Amygdala (tissue), 56 donors: ENCODE data around the gene LXN.
"Not testable (repeated sequence)": the region's sequence is repeated elsewhere in the genome, so short reads cannot be mapped to it uniquely, and the experiment has no call there.

Experiments
- DNase-seq, 56 donors: peaks; one replicate each; lab custom pipeline; 2025; lab: John Stamatoyannopoulos, UW

The LXN gene, protein sequence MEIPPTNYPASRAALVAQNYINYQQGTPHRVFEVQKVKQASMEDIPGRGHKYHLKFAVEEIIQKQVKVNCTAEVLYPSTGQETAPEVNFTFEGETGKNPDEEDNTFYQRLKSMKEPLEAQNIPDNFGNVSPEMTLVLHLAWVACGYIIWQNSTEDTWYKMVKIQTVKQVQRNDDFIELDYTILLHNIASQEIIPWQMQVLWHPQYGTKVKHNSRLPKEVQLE

DNA sequence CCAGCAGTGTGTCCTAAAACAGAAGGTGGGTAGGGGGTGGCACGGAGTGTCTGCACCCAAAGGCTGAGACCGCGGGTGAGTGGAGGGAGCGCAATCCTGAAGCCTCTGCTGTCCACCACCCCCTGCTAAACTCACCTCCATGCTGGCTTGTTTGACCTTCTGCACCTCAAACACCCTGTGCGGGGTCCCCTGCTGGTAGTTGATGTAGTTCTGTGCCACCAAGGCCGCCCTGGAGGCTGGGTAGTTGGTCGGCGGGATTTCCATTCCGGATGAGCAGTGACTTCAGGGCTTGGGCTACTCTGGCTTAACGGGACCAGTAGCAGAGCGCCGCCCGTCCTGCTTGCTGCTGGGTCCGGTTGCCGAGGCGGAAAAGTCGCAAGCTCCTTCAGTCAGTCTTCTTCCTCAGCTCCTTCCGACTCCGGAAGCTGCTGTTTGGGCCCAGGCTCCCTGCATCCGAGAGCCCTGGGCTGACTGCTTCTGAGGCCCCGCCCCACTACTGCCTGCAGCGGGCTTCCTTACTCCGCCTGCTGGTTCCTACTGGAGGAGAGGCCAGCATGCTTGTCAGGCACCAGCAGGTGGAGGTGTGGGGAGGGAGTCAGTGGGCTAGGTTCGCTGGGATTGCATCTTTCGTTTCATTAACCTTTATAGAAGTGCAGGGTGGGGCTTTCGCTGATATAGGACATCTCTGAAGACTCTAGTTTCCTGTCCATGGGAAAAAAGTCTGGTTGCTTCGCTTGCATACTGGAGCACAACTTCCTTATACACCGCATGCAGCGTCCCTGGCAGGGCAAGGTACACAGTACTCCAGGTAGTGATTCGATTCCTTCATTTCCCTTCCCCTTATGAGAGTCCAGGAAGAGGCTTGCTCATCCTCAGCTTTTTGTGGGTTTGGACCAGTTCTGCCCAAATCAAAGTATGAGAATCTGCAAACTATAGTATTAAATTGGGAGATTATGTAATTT, at the start of gene LXN:
TSS of gene LXN (minus strand) at position 434 of the 962 bp plus-strand sequence. CDS start at position 264, 170 bp downstream.
- peak in 44 of 56 donors; percentile 1 to 64 (median 23) for DNase-seq

DNA sequence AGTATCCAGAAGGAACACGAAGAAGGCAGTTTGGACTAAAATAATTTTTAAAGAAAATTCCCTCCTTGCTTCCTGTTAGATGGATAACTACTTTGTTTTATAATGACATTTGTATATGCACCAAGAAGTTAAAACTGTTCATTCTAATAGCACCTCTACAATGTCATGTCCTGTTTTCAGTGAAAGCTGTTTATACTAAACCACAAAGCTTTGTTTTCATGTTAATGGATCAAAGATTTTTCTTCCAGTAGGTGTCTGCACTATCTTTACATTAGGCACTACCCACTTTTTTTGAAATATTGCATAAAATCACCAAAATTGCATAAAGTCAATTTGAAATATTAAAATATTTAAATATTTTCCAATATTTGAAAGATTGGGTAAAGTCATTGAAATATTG, 49.7 kb upstream of the LXN start:
- no peak for DNase-seq

DNA sequence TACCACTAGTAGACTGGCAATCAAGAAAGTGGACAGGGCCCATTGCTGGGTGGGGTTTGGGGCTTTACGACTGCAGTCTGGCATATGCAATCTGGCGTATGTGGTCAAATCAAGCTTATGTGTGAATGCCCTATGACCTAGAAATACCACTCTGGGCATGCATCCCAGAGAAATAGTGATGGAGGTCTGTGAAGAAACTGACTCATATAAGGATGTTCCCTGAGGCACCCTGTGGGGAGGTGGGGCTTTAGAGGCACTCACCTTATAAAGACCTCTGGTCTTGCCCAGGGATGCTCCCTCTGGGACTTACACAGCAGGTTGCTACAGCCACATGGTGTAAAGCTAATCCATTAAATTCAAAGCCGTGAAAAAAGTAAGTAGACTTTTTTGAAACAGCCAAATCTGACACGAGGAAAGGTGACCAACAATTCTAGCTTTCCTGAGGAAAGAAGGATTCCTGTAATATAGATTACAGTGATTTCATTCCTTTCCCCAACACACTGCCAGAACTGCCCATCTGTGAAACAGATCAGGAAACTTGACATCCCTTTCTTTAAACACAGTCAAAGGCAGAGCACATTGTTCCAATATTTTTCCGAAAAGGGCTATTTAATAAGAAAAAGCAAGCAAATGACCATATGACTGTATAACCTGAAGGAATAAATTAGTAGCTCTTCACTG, 46.2 kb upstream of the LXN start:
- DNase-seq, result no peak

GRCh38 chr3:158717576-158717975, 45.1 kb upstream of the LXN start:
- no peak for DNase-seq

DNA sequence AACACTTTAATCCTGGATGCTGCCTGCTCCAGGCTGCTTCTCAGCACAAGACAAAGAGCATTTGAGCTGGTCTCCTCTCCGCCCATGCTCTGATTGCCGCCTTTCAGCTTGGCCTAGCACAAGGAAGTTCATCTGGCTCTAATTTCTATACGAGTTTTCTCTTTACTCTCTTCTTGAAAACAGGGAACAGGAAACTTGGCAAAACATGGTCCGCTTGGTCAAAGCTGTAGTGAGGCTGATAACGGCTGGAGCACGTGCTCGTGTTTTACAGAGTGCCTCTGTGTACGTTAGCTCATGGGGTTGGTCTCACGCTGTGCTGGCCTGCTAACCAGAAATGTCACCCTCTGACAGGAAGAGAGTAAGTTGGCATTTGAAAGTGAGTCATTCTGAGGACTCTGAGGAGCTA, 40.6 kb upstream of the LXN start:
- DNase-seq, result peak in 16 of 56 donors; percentile 6 to 52 (median 26)

DNA sequence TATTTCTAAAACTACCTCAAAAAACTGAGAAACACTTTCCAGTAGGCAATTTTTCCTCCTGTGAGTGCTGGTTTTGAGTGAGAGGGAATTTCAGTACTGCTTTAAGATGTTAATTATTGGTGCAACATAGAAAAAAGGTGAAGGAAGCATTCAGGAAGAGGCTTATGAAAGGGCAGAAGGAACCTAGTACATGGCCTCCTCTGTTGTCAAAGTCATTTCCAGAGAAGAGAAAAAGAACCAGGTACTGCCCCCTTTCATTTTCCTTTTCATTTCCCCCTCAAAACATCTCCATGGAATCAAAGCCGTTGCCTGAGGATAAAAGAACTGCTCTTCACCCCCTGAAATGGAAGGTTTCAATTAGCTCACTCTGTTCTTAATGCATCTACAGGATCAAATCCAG, 40.0 kb upstream of the LXN start:
- no peak for DNase-seq

DNA sequence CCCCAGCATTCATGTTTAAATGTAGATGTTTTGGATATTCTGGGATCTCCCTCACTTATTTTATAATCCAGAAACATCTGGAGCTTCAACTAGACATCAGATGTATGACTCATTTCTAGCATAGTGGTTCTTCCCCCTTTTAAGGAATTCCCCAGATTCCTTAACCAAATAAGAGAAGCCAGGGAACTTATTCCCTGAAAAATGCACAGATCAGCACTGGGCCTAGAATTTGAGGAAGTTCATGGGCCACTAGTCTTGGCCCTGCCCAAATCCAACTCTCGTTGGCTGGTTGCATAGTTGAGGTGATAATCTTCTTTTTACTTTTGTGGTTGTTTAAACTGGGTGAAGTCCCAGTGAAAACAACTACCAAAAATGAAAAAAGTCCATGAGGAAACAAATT, 39.4 kb upstream of the LXN start:
- no peak for DNase-seq

GRCh38 chr3:158710601-158711000, 38.2 kb upstream of the LXN start:
- DNase-seq, result no peak

GRCh38 chr3:158709666-158710083, 37.2 kb upstream of the LXN start:
- DNase-seq, result no peak

GRCh38 chr3:158703566-158703965, 31.1 kb upstream of the LXN start:
- no peak for DNase-seq

DNA sequence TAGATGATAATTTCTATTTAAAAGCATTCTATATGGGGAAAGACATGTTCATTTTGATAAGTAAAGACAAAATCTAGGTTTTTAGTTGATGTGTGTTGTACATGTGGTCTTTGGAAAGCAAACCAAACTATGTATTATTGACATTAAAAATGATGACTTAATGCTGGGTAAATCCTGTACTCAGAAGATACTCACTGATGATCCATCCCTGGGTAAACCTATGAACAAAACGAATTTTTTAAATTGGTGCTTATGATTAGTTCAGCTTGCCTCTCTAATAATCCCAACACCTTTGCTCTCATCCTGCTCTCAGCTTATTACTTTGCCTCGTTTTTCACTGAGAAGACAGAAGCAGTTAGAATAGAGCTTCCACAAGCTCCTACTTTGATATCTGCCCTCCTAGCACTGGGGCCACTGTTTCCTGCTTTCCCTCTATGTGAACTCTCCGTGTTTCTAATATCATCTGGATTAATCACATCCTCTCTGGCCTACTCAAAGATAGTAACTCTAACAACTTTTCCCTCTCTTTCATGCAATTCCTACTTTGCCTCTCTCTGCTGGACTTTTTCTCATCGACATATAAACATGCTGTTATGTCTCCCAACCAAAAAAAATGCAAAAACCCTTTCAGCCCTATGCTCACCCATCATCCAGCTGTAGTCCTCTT, 30.5 kb upstream of the LXN start:
- no peak for DNase-seq

- DNase-seq, result no peak
Observed at GRCh38 chr3:158701420-158702065, 29.1 kb upstream of the LXN start.

DNA sequence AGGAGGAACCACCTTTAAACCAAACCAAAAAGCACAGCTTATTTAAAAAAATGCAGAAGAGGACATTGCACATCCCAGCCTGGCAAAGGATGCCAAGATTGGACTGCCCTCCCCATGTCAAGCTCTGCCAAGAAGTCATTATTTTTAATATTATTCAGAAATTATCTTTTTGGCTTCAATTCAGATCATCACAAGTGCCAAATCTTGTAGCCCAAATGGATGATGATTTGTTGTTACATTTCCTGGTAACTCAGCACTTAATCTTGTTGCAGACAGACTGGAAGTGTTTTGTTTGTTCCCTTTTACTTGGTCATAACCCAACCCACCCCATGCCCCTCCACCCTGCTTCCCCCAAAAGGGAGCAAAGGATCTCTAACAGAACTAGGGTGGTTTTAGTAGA, 28.1 kb upstream of the LXN start:
- DNase-seq, result no peak

DNA sequence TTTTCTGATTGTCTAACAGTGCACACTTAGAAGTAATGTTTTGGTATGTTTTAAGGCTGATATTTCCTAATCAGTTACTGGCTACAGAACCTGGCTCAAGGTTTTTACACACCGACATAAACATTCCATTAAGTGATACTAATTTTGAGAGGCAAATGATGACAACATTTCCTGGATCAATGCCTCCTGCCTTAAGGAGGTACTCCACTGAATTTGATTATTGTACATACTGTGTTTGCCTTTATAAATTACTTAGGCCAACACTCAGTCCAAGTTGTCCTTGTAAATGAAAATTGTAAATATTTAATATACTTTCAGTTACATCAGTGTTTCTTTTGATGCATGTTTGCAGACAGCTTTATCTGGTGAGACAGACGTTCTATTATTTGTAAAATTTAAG, 24.2 kb upstream of the LXN start:
- no peak for DNase-seq

GRCh38 chr3:158693866-158694456, 21.5 kb upstream of the LXN start:
- DNase-seq, result not testable (repeated sequence)

DNA sequence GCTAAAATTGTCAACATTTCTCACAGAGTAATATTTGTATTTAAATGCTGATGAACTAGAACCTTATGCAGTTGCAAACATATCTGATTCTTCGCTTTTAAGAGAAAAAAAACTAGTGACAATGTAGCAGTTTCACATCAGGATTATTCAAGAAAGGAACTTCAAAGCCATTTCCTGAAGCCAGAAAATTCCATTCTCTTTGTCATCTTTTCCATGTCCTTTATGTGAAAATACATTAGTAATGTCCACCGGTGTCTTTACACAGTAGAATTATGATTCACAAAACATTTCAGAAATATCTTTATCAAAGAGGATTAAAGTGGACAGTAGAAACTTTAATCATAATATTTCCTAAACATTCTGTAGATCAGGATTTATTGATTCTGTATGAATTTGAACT, 12.7 kb upstream of the LXN start:
- DNase-seq, result no peak

DNA sequence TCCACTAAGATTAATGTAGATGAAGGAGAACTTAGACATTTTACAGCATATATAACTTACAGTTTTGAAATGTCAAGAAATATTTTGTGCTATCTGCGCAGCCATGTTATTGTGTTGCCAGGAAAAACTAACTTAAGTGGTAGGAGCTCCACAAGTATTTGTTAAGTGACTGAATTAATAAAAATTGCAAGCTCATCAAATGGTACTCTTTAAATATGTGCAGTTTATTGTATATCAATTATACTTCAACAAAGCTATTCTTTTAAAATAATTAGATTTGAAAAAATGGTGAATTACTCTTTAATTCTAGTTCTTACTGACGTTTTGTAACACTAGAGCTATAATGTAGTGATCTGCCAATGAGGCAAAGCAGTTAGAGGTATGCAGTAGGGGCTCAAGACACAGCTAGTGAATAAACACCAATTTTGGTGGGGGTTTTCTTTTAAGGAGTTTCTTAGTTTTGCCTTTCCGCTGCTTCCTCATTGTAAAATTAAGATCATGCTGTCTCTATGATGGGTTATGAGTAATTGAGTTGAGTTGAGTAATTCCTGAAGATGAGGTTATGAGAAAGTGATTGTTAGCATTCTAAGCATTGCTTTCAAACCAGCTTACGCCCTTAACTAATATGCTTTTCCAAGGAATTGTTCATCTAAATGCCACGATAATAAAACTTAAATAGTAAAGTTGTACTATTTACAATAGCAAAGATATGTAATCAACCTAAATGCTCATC, 10.9 kb upstream of the LXN start:
- DNase-seq, result no peak

DNA sequence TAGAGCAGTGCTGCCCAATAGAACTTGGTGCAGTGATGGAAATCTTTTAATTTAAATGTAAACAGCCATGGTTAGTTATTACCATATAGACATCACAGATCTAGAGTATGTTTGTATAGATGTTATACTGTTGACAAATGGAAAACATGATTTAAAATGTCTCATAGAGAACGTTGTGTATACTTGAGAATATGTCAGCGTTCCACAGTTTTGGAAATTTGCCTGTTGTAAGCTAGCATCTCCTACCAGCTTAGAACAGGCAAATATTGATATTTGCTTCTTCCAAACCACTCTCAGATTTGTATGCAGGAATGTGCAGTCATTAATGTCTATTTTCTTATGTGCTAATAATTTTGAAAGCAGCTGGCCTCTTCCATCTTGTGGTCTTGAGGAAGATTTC, 8.4 kb upstream of the LXN start:
- no peak for DNase-seq

DNA sequence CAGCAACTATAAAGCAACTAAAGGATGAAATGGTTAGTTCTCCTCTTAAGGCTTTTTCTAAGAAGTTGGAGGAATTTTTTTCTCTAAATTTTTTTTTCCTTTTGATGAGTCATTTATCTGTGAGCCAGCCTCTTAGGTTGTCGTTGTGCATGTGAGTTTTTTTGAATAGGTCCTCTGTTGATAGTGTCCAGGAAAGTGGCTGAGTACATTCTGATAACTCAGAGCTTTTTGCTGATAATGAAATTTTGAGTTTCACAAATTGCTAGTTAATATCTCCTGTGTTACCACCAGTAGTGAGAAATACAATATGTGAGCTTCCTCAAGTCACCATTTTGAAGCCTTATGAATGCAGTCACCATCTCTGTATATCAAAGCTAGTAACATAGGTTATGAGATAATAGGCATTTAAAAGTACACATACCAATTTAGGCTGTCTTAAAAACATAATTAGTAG, 7.1 kb upstream of the LXN start:
- no peak for DNase-seq
